PC-3 (cell line): Measurements from ENCODE around the gene PDPK1. TPM values are rescaled to one million over a fixed set of nuclear protein-coding genes. Genes with fewer than 3 reads are reported as not detected.

Source experiments
- ATAC-seq: fragments of 200-7000 bp; cut with Tn5 transposase; 2 replicates; pipeline ENCODE4 v1.9.1; 2020; ENCODE audit warnings: mild to moderate bottlenecking, moderate library complexity
- BruUV-seq: library from RNA; stranded (reverse); fragments of 400-500 nt; replicated peaks from 2 replicates; lab custom pipeline; 2021; lab: Mats Ljungman, UMichigan
- CTCF ChIA-PET: fragments of 300-600 bp; sonication (Branson Sonifier 250); formaldehyde crosslinking; loops from one replicate; lab custom pipeline; 2022; ENCODE audit warnings: antibody characterized with exemption; lab: Charles Lee
- POLR2A ChIA-PET: fragments of 300-600 bp; sonication (Branson Sonifier 250); formaldehyde crosslinking; loops from one replicate; lab custom pipeline; 2022; ENCODE audit warnings: antibody characterized with exemption; ENCODE audit not compliant: unreplicated experiment; lab: Charles Lee
- DNase-seq: peaks from one replicate; pipeline ENCODE4 v3.0.0-alpha.2; 2015
- H2AFZ ChIP-seq: fragments of 300-600 bp; sonication (generic); 2 replicates; pipeline ENCODE4 v1.6.0; 2016; ENCODE audit warnings: antibody characterized with exemption, low read length
- H3F3A ChIP-seq: fragments of 300-600 bp; sonication (generic); one replicate; pipeline ENCODE4 v1.6.0; 2017; ENCODE audit warnings: antibody characterized with exemption, low read length, control low read depth, mild to moderate bottlenecking; ENCODE audit not compliant: unreplicated experiment
- H3K27ac ChIP-seq: fragments of 300-600 bp; sonication (generic); 2 replicates; pipeline ENCODE4 v1.5.1; 2016; ENCODE audit warnings: mild to moderate bottlenecking, low read length
- H3K27me3 ChIP-seq: fragments of 300-600 bp; sonication (generic); 2 replicates; pipeline ENCODE4 v1.6.1; 2016; ENCODE audit warnings: low read length, mixed read lengths
- H3K36me3 ChIP-seq: fragments of 300-600 bp; sonication (generic); 2 replicates; pipeline ENCODE4 v1.6.1; 2016; ENCODE audit warnings: low read depth, mixed run types, low read length, mixed read lengths
- H3K4me1 ChIP-seq: fragments of 300-600 bp; sonication (generic); 2 replicates; pipeline ENCODE4 v1.5.1; 2016; ENCODE audit warnings: low read length; ENCODE audit not compliant: insufficient read depth
- H3K4me2 ChIP-seq: fragments of 300-600 bp; sonication (generic); 2 replicates; pipeline ENCODE4 v1.6.0; 2016; ENCODE audit warnings: low read length
- H3K4me3 ChIP-seq: fragments of 300-600 bp; sonication (generic); 2 replicates; pipeline ENCODE4 v1.5.1; 2016; ENCODE audit warnings: mild to moderate bottlenecking, low read length, mixed read lengths
- H3K79me2 ChIP-seq: fragments of 300-600 bp; sonication (generic); 2 replicates; pipeline ENCODE4 v1.6.1; 2017; ENCODE audit warnings: low read length, mixed read lengths
- H3K9ac ChIP-seq: fragments of 300-600 bp; sonication (generic); 2 replicates; pipeline ENCODE4 v1.6.0; 2016; ENCODE audit warnings: mild to moderate bottlenecking, low read length
- H3K9me2 ChIP-seq: fragments of 300-600 bp; sonication (generic); replicated peaks from 2 replicates; pipeline ENCODE4 v1.6.1; 2016; ENCODE audit warnings: mixed run types, low read length, mixed read lengths
- H3K9me3 ChIP-seq: fragments of 300-600 bp; sonication (generic); 2 replicates; pipeline ENCODE4 v1.6.1; 2016; ENCODE audit warnings: low read length, mixed read lengths
- H4K20me1 ChIP-seq: fragments of 300-600 bp; sonication (generic); 2 replicates; pipeline ENCODE4 v1.6.1; 2016; ENCODE audit warnings: low read length, mixed read lengths
- CTCF ChIP-seq: fragments of 300-600 bp; sonication (generic); conservative IDR thresholded peaks from 2 replicates; pipeline ENCODE4 v1.5.1; 2017; ENCODE audit warnings: antibody characterized with exemption, low read depth, mild to moderate bottlenecking, low read length
- EZH2 ChIP-seq: fragments of 300-600 bp; sonication (generic); IDR thresholded peaks from one replicate; pipeline ENCODE4 v1.6.1; 2017; ENCODE audit warnings: antibody characterized with exemption, mild to moderate bottlenecking, low read length; ENCODE audit not compliant: unreplicated experiment
- EZH2phosphoT487 ChIP-seq: fragments of 300-600 bp; sonication (generic); IDR thresholded peaks from 2 replicates; pipeline ENCODE4 v1.6.1; 2018; ENCODE audit warnings: mild to moderate bottlenecking, antibody characterized with exemption, low read length, borderline replicate concordance
- intact Hi-C: fragments of 100-400 bp; cut with micrococcal nuclease; formaldehyde crosslinking; loops from 2 replicates; pipeline ENCODE4 v1.9.0; 2023
- total RNA-seq: library from RNA; depleted of rRNA; stranded (reverse); fragments of >200 nt; gene quantifications from 2 replicates; pipeline ENCODE4 v1.2.3, GENCODE V29; 2014

PDPK1 gene
- total RNA-seq, 1 experiment from 2014 or later = 13.7 TPM

- Histone ChIP-seq H2AFZ (no peak overlapping the region), H3K4me3 (no peak overlapping the region), H3K4me1 (peaks cover 4% of the 10 kb centered on the region; the same call in 1 of the 2 replicates), H3K27ac (no peak overlapping the region), H3K9ac (no peak overlapping the region), H3K36me3 (peaks cover 11% of the 10 kb centered on the region; the same call in 1 of the 2 replicates), H3K9me2 (no peaks in the 10 kb centered on the region), H3F3A (no peaks in the 10 kb centered on the region), H3K79me2 (peaks cover 6% of the 10 kb centered on the region; the same call in 1 of the 2 replicates), H3K4me2 (no peak overlapping the region), H3K9me3 (no peaks in the 10 kb centered on the region), H4K20me1 (no peaks in the 10 kb centered on the region), H3K27me3 (no peaks in the 10 kb centered on the region)
- no TSS peak for BruUV-seq
- no peak for TF ChIP-seq EZH2phosphoT487
- TF ChIP-seq CTCF = no peak
- TF ChIP-seq EZH2 = no peak
- CTCF ChIA-PET = no interaction called here
- intact Hi-C loops = no loop called here
- ATAC-seq = no peak
- DNase-seq = no peak
- POLR2A ChIA-PET = no interaction called here
These were observed 10.6 kb upstream of the PDPK1 start for GRCh38 chr16:2527071-2527783.

GRCh38 chr16:2527784-2528100 lies 10.1 kb upstream of the PDPK1 start:
- no peak overlapping the region for H3K4me3 ChIP-seq
- H3K9me2 ChIP-seq = no peaks in the 10 kb centered on the region
- no peak overlapping the region for H2AFZ ChIP-seq
- BruUV-seq = no TSS peak
- POLR2A ChIA-PET = no interaction called here
- H3K27me3 ChIP-seq = no peaks in the 10 kb centered on the region
- no peaks in the 10 kb centered on the region for H3F3A ChIP-seq
- H3K4me1 ChIP-seq = peaks cover 4% of the 10 kb centered on the region; the same call in 1 of the 2 replicates
- intact Hi-C loops = no loop called here
- H4K20me1 ChIP-seq = no peaks in the 10 kb centered on the region
- H3K4me2 ChIP-seq = no peak overlapping the region
- no peak for TF ChIP-seq CTCF
- no peak for TF ChIP-seq EZH2
- H3K9me3 ChIP-seq = no peaks in the 10 kb centered on the region
- ATAC-seq (no peak), DNase-seq (no peak)
- CTCF ChIA-PET = no interaction called here
- peaks cover 11% of the 10 kb centered on the region; the same call in 1 of the 2 replicates for H3K36me3 ChIP-seq
- no peak overlapping the region for H3K9ac ChIP-seq
- H3K79me2 ChIP-seq = peaks cover 6% of the 10 kb centered on the region; the same call in 1 of the 2 replicates
- no peak overlapping the region for H3K27ac ChIP-seq
